K562 (cell line): ENCODE measurements around the gene GDF15. TPM values are rescaled to one million over a fixed set of nuclear protein-coding genes. Genes with fewer than 3 reads are reported as not detected.
A peak's percentile ranks its signal among the peaks of the same experiment; 100 is the strongest.

Experiments
- ARID1B ChIP-seq: fragments of 450-650 bp; IDR thresholded peaks from 2 replicates; pipeline ENCODE4 v1.6.1; 2016; ENCODE audit warnings: antibody characterized with exemption, mild to moderate bottlenecking, inconsistent platforms
- ARNT ChIP-seq, 2 experiments: fragments of 450-650 bp; IDR thresholded peaks; 2 replicates each; pipeline ENCODE4 v1.6.1; 2016; ENCODE audit warnings: mild to moderate bottlenecking in 1 of 2
- ATF3 ChIP-seq, 2 experiments: fragments of 450-650 bp in 1 of 2; sonication (generic) in 1 of 2; formaldehyde crosslinking in 1 of 2; IDR thresholded peaks in 1 of 2; conservative IDR thresholded peaks in 1 of 2; 2 replicates each; pipeline versions ENCODE4 v1.6.1 to v1.8.1; 2016 to 2023; ENCODE audit warnings: mild to moderate bottlenecking in 2 of 2, moderate library complexity in 2 of 2, inconsistent platforms in 1 of 2, missing genetic modification reagents in 1 of 2
- BMI1 ChIP-seq: fragments of 150-350 bp; IDR thresholded peaks from 2 replicates; pipeline ENCODE4 v1.6.1; 2014; ENCODE audit warnings: low read length
- EP300 ChIP-seq: IDR thresholded peaks from 2 replicates; pipeline ENCODE4 v1.6.1; 2012; ENCODE audit warnings: low read length, improper control_type of control experiment
- ESRRA ChIP-seq: fragments of 450-650 bp; IDR thresholded peaks from 2 replicates; pipeline ENCODE4 v1.6.1; 2014; ENCODE audit warnings: low read depth, mild to moderate bottlenecking, moderate library complexity, borderline replicate concordance
- GABPA ChIP-seq: fragments of 200-800 bp; sonication (Bioruptor generic); conservative IDR thresholded peaks from 2 replicates; pipeline ENCODE4 v1.6.1; 2016; ENCODE audit warnings: low read depth, missing genetic modification characterization, missing compliant biosample characterization
- HDAC8 ChIP-seq: fragments of 450-650 bp; IDR thresholded peaks from 2 replicates; pipeline ENCODE4 v1.6.1; 2016; ENCODE audit warnings: mild to moderate bottlenecking, missing genetic modification characterization, moderate library complexity, missing compliant biosample characterization
- KLF16 ChIP-seq: IDR thresholded peaks from 2 replicates; pipeline ENCODE4 v1.6.1; 2016; ENCODE audit warnings: antibody characterized with exemption
- MLX ChIP-seq, 2 experiments: fragments of 450-650 bp in 1 of 2; sonication (generic) in 1 of 2; formaldehyde crosslinking; conservative IDR thresholded peaks; 2 replicates each; pipeline versions ENCODE4 v1.4.0 to v1.8.1; 2020 to 2022; ENCODE audit warnings: mild to moderate bottlenecking in 1 of 2, missing genetic modification reagents in 1 of 2
- MTA2 ChIP-seq: fragments of 450-650 bp; IDR thresholded peaks from 2 replicates; pipeline ENCODE4 v1.6.1; 2016; ENCODE audit warnings: low read depth
- NCOA4 ChIP-seq: fragments of 450-650 bp; IDR thresholded peaks from 2 replicates; pipeline ENCODE4 v1.6.1; 2018; ENCODE audit warnings: mild to moderate bottlenecking; ENCODE audit not compliant: partially characterized antibody
- NFE2 ChIP-seq: IDR thresholded peaks from 2 replicates; pipeline ENCODE4 v1.6.1; 2014; ENCODE audit warnings: antibody characterized with exemption, low read depth
- NFRKB ChIP-seq: fragments of 450-650 bp; IDR thresholded peaks from 2 replicates; pipeline ENCODE4 v1.6.1; 2016; ENCODE audit warnings: low read depth
- POLR2H ChIP-seq: IDR thresholded peaks from 2 replicates; pipeline ENCODE4 v1.6.1; 2016; ENCODE audit warnings: missing genetic modification characterization, low read depth, mild to moderate bottlenecking, control low read depth, missing compliant biosample characterization, moderate library complexity
- PPARD ChIP-seq: fragments of 250-450 bp; sonication (Bioruptor Pico); IDR thresholded peaks from 2 replicates; pipeline ENCODE4 v1.8.0; 2022; ENCODE audit warnings: inconsistent platforms, mild to moderate bottlenecking, moderate library complexity
- RAD51 ChIP-seq: fragments of 450-650 bp; IDR thresholded peaks from 2 replicates; pipeline ENCODE4 v1.7.1; 2016; ENCODE audit warnings: low read depth, mild to moderate bottlenecking, borderline replicate concordance
- RCOR1 ChIP-seq, 2 experiments: IDR thresholded peaks; 2 replicates each; pipeline ENCODE4 v1.6.1; 2012; ENCODE audit warnings: low read depth in 2 of 2, low read length in 2 of 2, borderline replicate concordance in 1 of 2, improper control_type of control experiment in 1 of 2
- RHOXF2B ChIP-seq: fragments of 250-450 bp; sonication (Bioruptor Pico); conservative IDR thresholded peaks from 2 replicates; pipeline ENCODE4 v1.5.1; 2021
- SMAD4 ChIP-seq: fragments of 250-450 bp; sonication (Bioruptor Pico); conservative IDR thresholded peaks from 2 replicates; pipeline ENCODE4 v1.8.0; 2021; ENCODE audit warnings: inconsistent platforms, mild to moderate bottlenecking, moderate library complexity
- SPI1 ChIP-seq: IDR thresholded peaks from 2 replicates; pipeline ENCODE4 v1.6.1; 2011; ENCODE audit warnings: low read depth, low read length, control low read depth, borderline replicate concordance
- TEAD4 ChIP-seq, 2 experiments: sonication (generic) in 1 of 2; formaldehyde crosslinking in 1 of 2; IDR thresholded peaks; 2 replicates each; pipeline versions ENCODE4 v1.6.1 to v1.8.0; 2012 to 2022; ENCODE audit warnings: borderline replicate concordance in 1 of 2, inconsistent platforms in 1 of 2, low read length in 1 of 2, mild to moderate bottlenecking in 1 of 2, missing genetic modification reagents in 1 of 2
- ZBTB7A ChIP-seq: IDR thresholded peaks from 2 replicates; pipeline ENCODE4 v1.6.1; 2011; ENCODE audit warnings: low read depth, mild to moderate bottlenecking, low read length, moderate library complexity, borderline replicate concordance; ENCODE audit not compliant: control insufficient read depth
- ZNF12 ChIP-seq: sonication (generic); formaldehyde crosslinking; IDR thresholded peaks from 2 replicates; pipeline ENCODE4 v1.4.0; 2020; ENCODE audit warnings: mild to moderate bottlenecking, missing genetic modification reagents
- ZNF311 ChIP-seq: fragments of 250-450 bp; sonication (Bioruptor Pico); IDR thresholded peaks from 2 replicates; pipeline ENCODE4 v1.4.0; 2020; ENCODE audit warnings: mild to moderate bottlenecking, moderate library complexity
- ZNF57 ChIP-seq: fragments of 450-650 bp; formaldehyde crosslinking; IDR thresholded peaks from 2 replicates; pipeline ENCODE4 v1.4.0; 2020; ENCODE audit warnings: mild to moderate bottlenecking, moderate library complexity
- polyA plus RNA-seq, 8 experiments: library from polyadenylated mRNA; depleted of rRNA in 4 of 8; stranded (reverse) in 5 of 8; unstranded in 3 of 8; fragments of >200 nt; fragmentation: Nextera tagmentation in 2 of 8; fragmentation: Illumina TruSeq in 1 of 8; extraction: Ambion mirVana in 2 of 8; extraction: Trizol in 1 of 8; gene quantifications; 2 replicates each; pipeline versions ENCODE4 v1.2.1 to v1.2.3, GENCODE V29; 2011 to 2014; ENCODE audit warnings: inconsistent platforms in 1 of 8, missing spikeins in 1 of 8
- total RNA-seq, 7 experiments: library from RNA; depleted of rRNA in 6 of 7; stranded (reverse); fragments of >200 nt in 6 of 7; fragmentation: Illumina TruSeq in 2 of 7; extraction: Trizol in 2 of 7; gene quantifications; 2 replicates each; pipeline versions ENCODE4 v1.2.1 to v1.2.3, GENCODE V29; 2011 to 2021; ENCODE audit warnings: low replicate concordance in 1 of 7

The GDF15 gene
- total and polyA plus RNA-seq, 9 of the 15 experiments (the other 6 are each of a cell fraction or from before 2014, with no cell fraction given): 2.3 to 82.4 (median 12.5) TPM

- TF ChIP-seq NFRKB (peak; percentile 98), NFE2 (peak; percentile 94), ARNT (IDR thresholded peaks at IDR 0.05) (peak; percentile 74 to 96; a peak in 3 of 4 replicates), SPI1 (peak; percentile 89), HDAC8 (tag) (peak; percentile 77; the same call in 1 of the 2 replicates), KLF16 (peak; percentile 83), TEAD4 (IDR thresholded peaks at IDR 0.05; ENCODE audit: low read length) (peak; percentile 90), TEAD4 (CRISPR knock-in tag; IDR thresholded peaks at IDR 0.05; ENCODE audit: borderline replicate concordance) (no peak), BMI1 (no peak), ATF3 (IDR thresholded peaks at IDR 0.05) (peak; percentile 90), ATF3 (CRISPR knock-in tag; conservative IDR thresholded peaks at IDR 0.05) (peak; percentile 78; the same call in 1 of the 2 replicates), ARID1B (peak; percentile 98), PPARD (CRISPR knock-in tag) (no peak), RCOR1 (IDR thresholded peaks at IDR 0.05; ENCODE audit: borderline replicate concordance in 1 of 2, low read depth in 2 of 2, low read length in 2 of 2) (peak; percentile 16 to 82; a peak in 3 of 4 replicates), EP300 (peak; percentile 92), RHOXF2B (CRISPR knock-in tag) (peak; percentile 65; the same call in 1 of the 2 replicates), MTA2 (peak; percentile 92), MLX (CRISPR knock-in tag; conservative IDR thresholded peaks at IDR 0.05) (no peak), GABPA (peak; percentile 95), SMAD4 (CRISPR knock-in tag) (peak; percentile 83), POLR2H (tag) (peak; percentile 78), ZNF12 (CRISPR knock-in tag) (peak; percentile 39; the same call in 1 of the 2 replicates), NCOA4 (peak; percentile 85), ZBTB7A (peak; percentile 96), ZNF311 (CRISPR knock-in tag) (peak; percentile 75; the same call in 1 of the 2 replicates), RAD51 (peak; percentile 95), ZNF57 (CRISPR knock-in tag) (no peak), ESRRA (peak; percentile 89; the same call in 1 of the 2 replicates)
These were observed 11.9 kb upstream of the GDF15 start (continued) for GRCh38 chr19:18373892-18374629.
